Coronary artery (tissue), 2 donors: ENCODE data around the gene PANX1.
A peak's percentile ranks its signal among the peaks of the same experiment; 100 is the strongest.

Experiments used
- DNase-seq: peaks from one replicate; pipeline ENCODE4 v3.0.0-alpha.2; 2017; ENCODE audit warnings: low spot score
- H3K27ac ChIP-seq, 2 donors: fragments of 200-600 bp; sonication (generic); one replicate each; pipeline ENCODE4 v1.5.1; 2016 to 2019
- H3K4me3 ChIP-seq: fragments of 200-600 bp; sonication (generic); 2 replicates; pipeline ENCODE4 v1.5.1; 2016; ENCODE audit warnings: mild to moderate bottlenecking, moderate library complexity
- CTCF ChIP-seq: fragments of 200-600 bp; sonication (generic); IDR thresholded peaks from one replicate; pipeline ENCODE4 v1.5.1; 2019; ENCODE audit warnings: antibody characterized with exemption

PANX1 gene

GRCh38 chr11:94128291-94128745 is 323 bp upstream of the PANX1 start:
- TF ChIP-seq CTCF: no peak
- peak overlapping the region; percentile 83 to 98 for H3K27ac ChIP-seq
- H3K4me3 ChIP-seq: peak overlapping the region; percentile 89
- no peak for DNase-seq

- Histone ChIP-seq H3K27ac (peak overlapping the region; percentile 83 to 98), H3K4me3 (peak overlapping the region; percentile 89)
- TF ChIP-seq CTCF: no peak
- no peak for DNase-seq
These were observed 1.1 kb downstream of the PANX1 start for GRCh38 chr11:94129512-94130297.

- no peak for DNase-seq
- TF ChIP-seq CTCF: no peak
- H3K4me3 ChIP-seq: peak overlapping the region; percentile 89
- H3K27ac ChIP-seq: peak overlapping the region; percentile 83 to 98
These were observed 1.8 kb downstream of the PANX1 start for GRCh38 chr11:94130298-94131046.

- peak overlapping the region; percentile 83 to 98 for H3K27ac ChIP-seq
- H3K4me3 ChIP-seq: peak overlapping the region; percentile 89
- no peak for TF ChIP-seq CTCF
- DNase-seq: no peak
These were observed 2.5 kb downstream of the PANX1 start for GRCh38 chr11:94131047-94131717.

GRCh38 chr11:94131718-94132115 is 3.1 kb downstream of the PANX1 start:
- Histone ChIP-seq H3K4me3 (peak overlapping the region; percentile 89), H3K27ac (peak overlapping the region; percentile 83 to 98)
- TF ChIP-seq CTCF: no peak
- no peak for DNase-seq

- no peak for TF ChIP-seq CTCF
- peak overlapping the region; percentile 89 for H3K4me3 ChIP-seq
- peak overlapping the region in 1 of 2 donors; percentile 98 for H3K27ac ChIP-seq
- no peak for DNase-seq
These were observed 3.5 kb downstream of the PANX1 start for GRCh38 chr11:94132152-94132558.
